Measurements from ENCODE around the gene NEK8.
A peak's percentile ranks its signal among the peaks of the same experiment; 100 is the strongest.
"Not testable (repeated sequence)": the region's sequence is repeated elsewhere in the genome, so short reads cannot be mapped to it uniquely, and the experiment has no call there.

NEK8 gene

GRCh38 chr17:28725660-28726225, 2.8 kb upstream of the NEK8 start:
- peak; percentile 35 for DNase-seq

- DNase-seq = peak; percentile 79
These were observed 2.4 kb upstream of the NEK8 start, which contains the start of gene TLCD1 for GRCh38 chr17:28726226-28726626. TLCD1 (minus strand) TSS chr17:28726233; CDS start chr17:28726097, 136 bp downstream.

- DNase-seq = peak; percentile 94
These were observed 1.7 kb upstream of the NEK8 start for GRCh38 chr17:28726627-28727491.

- no peak for DNase-seq
These were observed 1.4 kb downstream of the NEK8 start for GRCh38 chr17:28729950-28730330.

GRCh38 chr17:28733346-28733745, 4.8 kb downstream of the NEK8 start:
- DNase-seq = no peak

GRCh38 chr17:28734712-28735241, 6.2 kb downstream of the NEK8 start:
- no peak for DNase-seq

- no peak for DNase-seq
These were observed 6.7 kb downstream of the NEK8 start for GRCh38 chr17:28735242-28735722.

- not testable (repeated sequence) for DNase-seq
These were observed 7.6 kb downstream of the NEK8 start for GRCh38 chr17:28735913-28736769.

- DNase-seq = no peak
These were observed 8.7 kb downstream of the NEK8 start for GRCh38 chr17:28737316-28737715.

- DNase-seq = no peak
These were observed 9.4 kb downstream of the NEK8 start for GRCh38 chr17:28737770-28738679.

GRCh38 chr17:28738680-28739384, 10.2 kb downstream of the NEK8 start:
- DNase-seq = no peak

GRCh38 chr17:28740406-28741357, 12.1 kb downstream of the NEK8 start:
- DNase-seq = no peak

- no peak for DNase-seq
These were observed 13.1 kb downstream of the NEK8 start for GRCh38 chr17:28741358-28742349.

- DNase-seq = peak; percentile 88
These were observed 14.9 kb downstream of the NEK8 start, which contains the start of gene TRAF4 for GRCh38 chr17:28743243-28744103. TRAF4 (plus strand) TSS chr17:28744011; CDS start chr17:28744113, 102 bp downstream.

- DNase-seq = peak; percentile 69
These were observed 15.8 kb downstream of the NEK8 start for GRCh38 chr17:28744104-28744971.

Measured in fibroblast of skin of scalp (primary cell).